ENCODE results near the gene CCNC.

Gene CCNC

GRCh38 chr6:99575544-99576227 is 7.2 kb upstream of the CCNC start:
- TF ChIP-seq CTCF (conservative IDR thresholded peaks at IDR 0.05) (no peak), ZFX (IDR thresholded peaks at IDR 0.05) (no peak)
- H3K27ac ChIP-seq = no peak overlapping the region

- no peak for TF ChIP-seq ZFX (IDR thresholded peaks at IDR 0.05)
- TF ChIP-seq CTCF (conservative IDR thresholded peaks at IDR 0.05) = no peak
Observed at GRCh38 chr6:99573980-99574617, 5.6 kb upstream of the CCNC start.

GRCh38 chr6:99563056-99563723 is 5.3 kb downstream of the CCNC start:
- no peak overlapping the region for H3K27ac ChIP-seq
- TF ChIP-seq CTCF (conservative IDR thresholded peaks at IDR 0.05) = no peak
- no peak for TF ChIP-seq ZFX (IDR thresholded peaks at IDR 0.05)

More at GRCh38 chr6:99573980-99574617, 5.6 kb upstream of the CCNC start:
- H3K27ac ChIP-seq = no peak overlapping the region

- TF ChIP-seq ZFX (IDR thresholded peaks at IDR 0.05) (no peak), CTCF (conservative IDR thresholded peaks at IDR 0.05) (no peak)
Observed at GRCh38 chr6:99560668-99561067, 7.8 kb downstream of the CCNC start.

GRCh38 chr6:99559057-99559456 is 9.4 kb downstream of the CCNC start:
- H3K27ac ChIP-seq = no peak overlapping the region
- TF ChIP-seq CTCF (conservative IDR thresholded peaks at IDR 0.05) = no peak
- TF ChIP-seq ZFX (IDR thresholded peaks at IDR 0.05) = no peak

More at GRCh38 chr6:99560668-99561067, 7.8 kb downstream of the CCNC start:
- no peak overlapping the region for H3K27ac ChIP-seq

GRCh38 chr6:99553888-99554287 is 14.6 kb downstream of the CCNC start:
- TF ChIP-seq ZFX (IDR thresholded peaks at IDR 0.05) = no peak
- no peak for TF ChIP-seq CTCF (conservative IDR thresholded peaks at IDR 0.05)

More at GRCh38 chr6:99553888-99554287, 14.6 kb downstream of the CCNC start:
- no peak overlapping the region for H3K27ac ChIP-seq

Measured in C4-2B (cell line).